Stomach (tissue), 9 donors: ENCODE data around the gene BAG1. TPM values are rescaled to one million over a fixed set of nuclear protein-coding genes. Genes with fewer than 3 reads are reported as not detected.

Experiments
- DNase-seq, 2 donors: peaks; one replicate each; pipeline versions ENCODE4 v3.0.0 to v3.0.0-alpha.2; 2013 to 2019
- H3K27ac ChIP-seq, 5 donors: fragments of 200-600 bp in 4 of 5; sonication (generic) in 4 of 5; one replicate each; pipeline ENCODE4 v1.5.1; 2013 to 2019; ENCODE audit warnings: mild to moderate bottlenecking in 1 of 5, moderate library complexity in 1 of 5
- H3K27me3 ChIP-seq, 3 donors: fragments of 200-600 bp; sonication (generic); one replicate each; pipeline ENCODE4 v1.5.1; 2017 to 2019; ENCODE audit warnings: mixed run types in 1 of 3
- H3K36me3 ChIP-seq, 4 donors: fragments of 200-600 bp; sonication (generic); 1 replicate in 3 of 4; 2 replicates in 1 of 4; pipeline ENCODE4 v1.5.1; 2016 to 2019
- H3K4me1 ChIP-seq, 4 donors: fragments of 200-600 bp; sonication (generic); one replicate each; pipeline ENCODE4 v1.5.1; 2016 to 2019
- H3K4me3 ChIP-seq, 4 donors: fragments of 200-600 bp; sonication (generic) in 3 of 4; one replicate each; pipeline ENCODE4 v1.5.1; 2016 to 2019; ENCODE audit warnings: mild to moderate bottlenecking in 1 of 4
- H3K9me3 ChIP-seq, 4 donors: fragments of 200-600 bp; sonication (generic); one replicate each; pipeline ENCODE4 v1.5.1; 2016 to 2019
- EP300 ChIP-seq: sonication (generic); formaldehyde crosslinking; IDR thresholded peaks from one replicate; pipeline ENCODE4 v1.6.1; 2017; ENCODE audit warnings: antibody characterized with exemption
- POLR2A ChIP-seq, 4 donors: fragments of 450-650 bp; IDR thresholded peaks; one replicate each; pipeline ENCODE4 v1.6.1; 2016; ENCODE audit warnings: antibody characterized with exemption in 4 of 4, control low read depth in 2 of 4, mild to moderate bottlenecking in 1 of 4, moderate library complexity in 1 of 4
- POLR2AphosphoS5 ChIP-seq, 3 donors: sonication (generic); formaldehyde crosslinking; IDR thresholded peaks; one replicate each; pipeline ENCODE4 v1.6.1; 2016; ENCODE audit warnings: antibody characterized with exemption in 3 of 3
- WGBS, 5 donors: extraction: QIAGEN DNeasy Blood & Tissue Kit in 3 of 5; methylation state at CpG; one replicate each; pipeline versions ENCODE4 v1.1.5 to v1.1.7; 2013 to 2018; 5-methylcytosine and 5-hydroxymethylcytosine counted together
- intact Hi-C: fragments of 100-400 bp; cut with DNase I; formaldehyde crosslinking; loops from one replicate; pipeline ENCODE4 v1.15.1; 2023; ENCODE audit warnings: low total_unique reads
- polyA plus RNA-seq, 3 donors: library from polyadenylated mRNA; stranded (reverse); fragments of 200-250 nt; gene quantifications; one replicate each; pipeline ENCODE4 v1.2.3, GENCODE V29; 2013
- total RNA-seq, 5 donors: library from RNA; depleted of rRNA; stranded (reverse); fragments of >200 nt; gene quantifications; one replicate each; pipeline versions ENCODE4 v1.1.0 to v1.2.3, GENCODE V29; 2014 to 2016
- TF ChIP-seq, protein P1 (sequence below), 7 experiments: fragments of 450-650 bp in 4 of 7; fragments of 200-600 bp in 3 of 7; sonication (generic) in 3 of 7; IDR thresholded peaks; one replicate each; pipeline ENCODE4 v1.5.1; 2016 to 2019; ENCODE audit warnings: antibody characterized with exemption in 7 of 7, control low read depth in 2 of 7, mild to moderate bottlenecking in 1 of 7
- donor health status: healthy with polysubstance abuse.
- donor health status: Bipolar disorder and iron deficiency.
- donor health status: healthy.

Gene BAG1
- total and polyA plus RNA-seq, 8 donors, result 2.3 to 461 (median 132) TPM

DNA sequence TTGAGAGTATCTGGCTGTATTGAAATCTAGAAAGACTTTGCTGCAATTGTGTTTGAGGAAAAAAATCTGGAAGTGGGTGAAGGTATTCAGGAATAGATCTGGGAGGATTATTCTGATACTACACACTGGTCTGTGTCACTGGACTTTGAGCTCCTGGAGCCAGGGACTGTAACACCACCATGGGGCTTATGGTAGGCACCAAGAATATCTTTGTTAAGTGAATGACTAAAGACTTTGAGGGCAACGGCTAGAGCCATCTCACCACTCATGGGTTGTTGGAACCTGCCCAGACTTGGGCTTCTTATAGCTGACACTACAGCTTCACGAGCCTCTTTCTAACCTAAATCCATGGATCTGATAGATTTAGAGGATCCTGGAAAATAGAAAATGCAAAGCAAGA lies 36.0 kb upstream of the BAG1 start:
- DNase-seq, result no peak
- WGBS, 5 donors, result 60 to 88% (median 81%) methylated on average over 2 of the region's 2 CpGs
- Histone ChIP-seq H3K4me3 (no peak overlapping the region), H3K27ac (no peak overlapping the region), H3K4me1 (peaks cover 30 to 57% (median 43%) of the 10 kb centered on the region in 4 donors), H3K27me3 (no peaks in the 10 kb centered on the region), H3K9me3 (no peaks in the 10 kb centered on the region), H3K36me3 (peaks cover 52 to 100% (median 97%) of the 10 kb centered on the region in 4 donors)
- intact Hi-C loops, result no loop called here
- TF ChIP-seq POLR2A (IDR thresholded peaks at IDR 0.05), result no peak
- no peak for TF ChIP-seq EP300
- TF ChIP-seq, protein P1, sequence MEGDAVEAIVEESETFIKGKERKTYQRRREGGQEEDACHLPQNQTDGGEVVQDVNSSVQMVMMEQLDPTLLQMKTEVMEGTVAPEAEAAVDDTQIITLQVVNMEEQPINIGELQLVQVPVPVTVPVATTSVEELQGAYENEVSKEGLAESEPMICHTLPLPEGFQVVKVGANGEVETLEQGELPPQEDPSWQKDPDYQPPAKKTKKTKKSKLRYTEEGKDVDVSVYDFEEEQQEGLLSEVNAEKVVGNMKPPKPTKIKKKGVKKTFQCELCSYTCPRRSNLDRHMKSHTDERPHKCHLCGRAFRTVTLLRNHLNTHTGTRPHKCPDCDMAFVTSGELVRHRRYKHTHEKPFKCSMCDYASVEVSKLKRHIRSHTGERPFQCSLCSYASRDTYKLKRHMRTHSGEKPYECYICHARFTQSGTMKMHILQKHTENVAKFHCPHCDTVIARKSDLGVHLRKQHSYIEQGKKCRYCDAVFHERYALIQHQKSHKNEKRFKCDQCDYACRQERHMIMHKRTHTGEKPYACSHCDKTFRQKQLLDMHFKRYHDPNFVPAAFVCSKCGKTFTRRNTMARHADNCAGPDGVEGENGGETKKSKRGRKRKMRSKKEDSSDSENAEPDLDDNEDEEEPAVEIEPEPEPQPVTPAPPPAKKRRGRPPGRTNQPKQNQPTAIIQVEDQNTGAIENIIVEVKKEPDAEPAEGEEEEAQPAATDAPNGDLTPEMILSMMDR (IDR thresholded peaks at IDR 0.05), result no peak
- TF ChIP-seq POLR2AphosphoS5 (IDR thresholded peaks at IDR 0.05), result no peak

DNA sequence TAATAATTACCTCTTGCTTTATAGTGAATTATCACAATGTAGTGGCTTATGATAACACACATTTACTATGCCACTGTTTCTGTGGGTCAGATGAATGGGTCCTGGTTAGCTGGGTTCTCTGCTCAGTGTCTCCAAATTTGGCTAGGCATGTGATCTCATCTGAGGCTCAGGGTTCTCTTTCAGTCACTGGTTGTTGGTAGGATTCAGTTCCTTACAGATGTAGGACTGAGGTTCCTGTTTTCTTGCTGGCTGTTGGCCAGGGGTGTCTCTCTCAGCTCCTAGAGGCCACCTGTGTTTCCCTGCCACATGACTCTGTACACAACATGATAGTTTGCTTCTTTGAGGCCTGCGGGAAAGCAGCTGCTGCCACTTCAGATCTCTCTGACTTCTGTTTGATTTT lies 32.9 kb upstream of the BAG1 start:
- Histone ChIP-seq H3K4me3 (peak overlapping the region in 2 of 4 donors; percentile 4 to 18), H3K36me3 (peaks cover 30 to 99% (median 90%) of the 10 kb centered on the region in 4 donors), H3K27ac (peak overlapping the region; percentile 8 to 75 (median 39)), H3K27me3 (no peaks in the 10 kb centered on the region), H3K9me3 (no peaks in the 10 kb centered on the region), H3K4me1 (peaks cover 35 to 82% (median 65%) of the 10 kb centered on the region in 4 donors)
- peak; percentile 62 to 75 for DNase-seq
- WGBS, 5 donors, result 12 to 33% (median 24%) methylated on average over 1 of the region's 1 CpG
- intact Hi-C loops, result no loop called here
- TF ChIP-seq EP300 (no peak), POLR2AphosphoS5 (IDR thresholded peaks at IDR 0.05) (no peak)
- TF ChIP-seq, protein P1 (IDR thresholded peaks at IDR 0.05), result no peak

DNA sequence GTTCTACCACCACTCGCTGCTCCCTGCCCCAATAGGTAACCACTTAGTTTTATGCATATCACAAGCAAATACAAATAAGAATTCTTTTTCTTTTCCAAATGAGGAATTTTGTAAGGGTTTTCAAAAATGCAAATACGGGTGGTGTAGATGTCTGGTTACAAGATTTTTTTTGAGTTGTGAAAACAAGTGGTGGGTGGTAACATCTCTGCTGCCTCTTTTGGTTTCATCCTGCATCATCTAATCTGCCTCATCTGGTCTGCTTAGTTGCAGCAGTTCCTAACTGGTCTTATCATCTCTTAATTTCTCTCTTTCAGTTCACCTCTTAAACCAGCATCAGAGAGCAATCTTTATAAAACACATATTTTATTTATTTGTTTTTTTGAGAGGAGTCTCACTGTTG lies 31.1 kb upstream of the BAG1 start:
- intact Hi-C loops, result no loop called here
- no peak for DNase-seq
- H3K36me3 ChIP-seq, result peaks cover 18 to 87% (median 76%) of the 10 kb centered on the region in 4 donors

DNA sequence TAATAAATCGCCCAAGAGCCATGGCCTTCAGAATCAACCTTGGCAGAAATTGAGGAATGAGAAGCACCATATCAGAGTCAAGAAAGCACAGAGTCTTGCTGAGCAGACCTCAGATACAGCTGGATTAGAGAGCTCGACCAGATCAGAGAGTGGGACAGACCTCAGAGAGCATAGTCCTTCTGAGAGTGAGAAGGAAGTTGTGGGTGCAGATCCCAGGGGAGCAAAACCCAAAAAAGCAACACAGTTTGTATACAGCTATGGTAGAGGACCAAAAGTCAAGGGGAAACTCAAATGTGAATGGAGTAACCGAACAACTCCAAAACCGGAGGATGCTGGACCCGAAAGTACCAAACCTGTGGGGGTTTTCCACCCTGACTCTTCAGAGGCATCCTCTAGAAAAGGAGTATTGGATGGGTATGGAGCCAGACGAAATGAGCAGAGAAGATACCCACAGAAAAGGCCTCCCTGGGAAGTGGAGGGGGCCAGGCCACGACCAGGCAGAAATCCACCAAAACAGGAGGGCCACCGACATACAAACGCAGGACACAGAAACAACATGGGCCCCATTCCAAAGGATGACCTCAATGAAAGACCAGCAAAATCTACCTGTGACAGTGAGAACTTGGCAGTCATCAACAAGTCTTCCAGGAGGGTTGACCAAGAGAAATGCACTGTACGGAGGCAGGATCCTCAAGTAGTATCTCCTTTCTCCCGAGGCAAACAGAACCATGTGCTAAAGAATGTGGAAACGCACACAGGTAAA lies 30.3 kb upstream of the BAG1 start:
- Histone ChIP-seq H3K9me3 (no peaks in the 10 kb centered on the region), H3K27ac (peak overlapping the region in 1 of 5 donors; percentile 98), H3K36me3 (peaks cover 18 to 80% (median 70%) of the 10 kb centered on the region in 4 donors), H3K4me3 (no peak overlapping the region), H3K27me3 (no peaks in the 10 kb centered on the region), H3K4me1 (peaks cover 50 to 88% (median 77%) of the 10 kb centered on the region in 4 donors)
- intact Hi-C loops, result no loop called here
- WGBS, 5 donors, result 84 to 90% (median 87%) methylated on average over 12 of the region's 12 CpGs
- no peak for DNase-seq
- TF ChIP-seq POLR2A (IDR thresholded peaks at IDR 0.05) (no peak), EP300 (no peak), POLR2AphosphoS5 (IDR thresholded peaks at IDR 0.05) (no peak)
- TF ChIP-seq, protein P1 (IDR thresholded peaks at IDR 0.05), result no peak

More for the DNA sequence above, 31.1 kb upstream of the BAG1 start:
- peak overlapping the region in 1 of 5 donors; percentile 21 for H3K27ac ChIP-seq
- peaks cover 50 to 94% (median 80%) of the 10 kb centered on the region in 4 donors for H3K4me1 ChIP-seq
- H3K9me3 ChIP-seq, result no peaks in the 10 kb centered on the region
- no peaks in the 10 kb centered on the region for H3K27me3 ChIP-seq
- TF ChIP-seq EP300 (no peak), POLR2A (IDR thresholded peaks at IDR 0.05) (no peak)
- TF ChIP-seq, protein P1 (IDR thresholded peaks at IDR 0.05), result no peak
- no peak overlapping the region for H3K4me3 ChIP-seq
- WGBS, 5 donors, result 76 to 89% (median 86%) methylated on average over 2 of the region's 2 CpGs
